ENCODE results near the gene LCAT. TPM values are rescaled to one million over a fixed set of nuclear protein-coding genes. Genes with fewer than 3 reads are reported as not detected.

LCAT gene
- total and polyA plus RNA-seq, 2 experiments from 2014 or later, result 13.7 to 18.9 TPM

GRCh38 chr16:67959536-67960329 is 15.8 kb upstream of the LCAT start:
- H3K79me2 ChIP-seq (replicated peaks; ENCODE audit: insufficient read depth), result peaks cover 12% of the 10 kb centered on the region
- ATAC-seq, result no peak
- H3K4me3 ChIP-seq, result no peak overlapping the region
- peaks cover 4% of the 10 kb centered on the region for H3K27me3 Mint-ChIP-seq (ENCODE audit: insufficient read depth, low read depth, poor library complexity)
- peaks cover 4% of the 10 kb centered on the region; the same call in 1 of the 2 replicates for H3K36me3 ChIP-seq (ENCODE audit: insufficient read depth)
- no peak for DNase-seq (ENCODE audit: low spot score)
- H3K9me3 Mint-ChIP-seq, result no peaks in the 10 kb centered on the region
- no peak overlapping the region; the same call in 1 of the 2 replicates for H3K27ac Mint-ChIP-seq
- no peak overlapping the region for H3K4me3 Mint-ChIP-seq
- no peak overlapping the region for H2AFZ ChIP-seq
- no peaks in the 10 kb centered on the region for H3K27me3 ChIP-seq (ENCODE audit: insufficient read depth)
- H3F3A ChIP-seq (replicated peaks; ENCODE audit: low read depth), result 0 out of 2 replicates have a peak, but pooled peaks cover 4% of the 10 kb centered on the region
- peaks cover 35% of the 10 kb centered on the region for H3K36me3 Mint-ChIP-seq (ENCODE audit: low read depth)
- no peak overlapping the region for H3K27ac ChIP-seq (ENCODE audit: low read depth)
- TF ChIP-seq, protein P1, sequence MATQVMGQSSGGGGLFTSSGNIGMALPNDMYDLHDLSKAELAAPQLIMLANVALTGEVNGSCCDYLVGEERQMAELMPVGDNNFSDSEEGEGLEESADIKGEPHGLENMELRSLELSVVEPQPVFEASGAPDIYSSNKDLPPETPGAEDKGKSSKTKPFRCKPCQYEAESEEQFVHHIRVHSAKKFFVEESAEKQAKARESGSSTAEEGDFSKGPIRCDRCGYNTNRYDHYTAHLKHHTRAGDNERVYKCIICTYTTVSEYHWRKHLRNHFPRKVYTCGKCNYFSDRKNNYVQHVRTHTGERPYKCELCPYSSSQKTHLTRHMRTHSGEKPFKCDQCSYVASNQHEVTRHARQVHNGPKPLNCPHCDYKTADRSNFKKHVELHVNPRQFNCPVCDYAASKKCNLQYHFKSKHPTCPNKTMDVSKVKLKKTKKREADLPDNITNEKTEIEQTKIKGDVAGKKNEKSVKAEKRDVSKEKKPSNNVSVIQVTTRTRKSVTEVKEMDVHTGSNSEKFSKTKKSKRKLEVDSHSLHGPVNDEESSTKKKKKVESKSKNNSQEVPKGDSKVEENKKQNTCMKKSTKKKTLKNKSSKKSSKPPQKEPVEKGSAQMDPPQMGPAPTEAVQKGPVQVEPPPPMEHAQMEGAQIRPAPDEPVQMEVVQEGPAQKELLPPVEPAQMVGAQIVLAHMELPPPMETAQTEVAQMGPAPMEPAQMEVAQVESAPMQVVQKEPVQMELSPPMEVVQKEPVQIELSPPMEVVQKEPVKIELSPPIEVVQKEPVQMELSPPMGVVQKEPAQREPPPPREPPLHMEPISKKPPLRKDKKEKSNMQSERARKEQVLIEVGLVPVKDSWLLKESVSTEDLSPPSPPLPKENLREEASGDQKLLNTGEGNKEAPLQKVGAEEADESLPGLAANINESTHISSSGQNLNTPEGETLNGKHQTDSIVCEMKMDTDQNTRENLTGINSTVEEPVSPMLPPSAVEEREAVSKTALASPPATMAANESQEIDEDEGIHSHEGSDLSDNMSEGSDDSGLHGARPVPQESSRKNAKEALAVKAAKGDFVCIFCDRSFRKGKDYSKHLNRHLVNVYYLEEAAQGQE (IDR thresholded peaks at IDR 0.05; ENCODE audit: unreplicated experiment), result no peak
- TF ChIP-seq JUNB (IDR thresholded peaks at IDR 0.05; ENCODE audit: unreplicated experiment) (no peak), STAT1 (IDR thresholded peaks at IDR 0.05; ENCODE audit: unreplicated experiment) (no peak), ZNF462 (CRISPR knock-in tag; IDR thresholded peaks at IDR 0.05) (no peak), POLR2AphosphoS5 (IDR thresholded peaks at IDR 0.05; ENCODE audit: low read depth) (no peak), EZH2phosphoT487 (IDR thresholded peaks at IDR 0.05; ENCODE audit: unreplicated experiment) (no peak), NANOG (IDR thresholded peaks at IDR 0.05; ENCODE audit: borderline replicate concordance) (no peak), ZNF114 (CRISPR knock-in tag; IDR thresholded peaks at IDR 0.05) (no peak)
- TF ChIP-seq, protein P2, sequence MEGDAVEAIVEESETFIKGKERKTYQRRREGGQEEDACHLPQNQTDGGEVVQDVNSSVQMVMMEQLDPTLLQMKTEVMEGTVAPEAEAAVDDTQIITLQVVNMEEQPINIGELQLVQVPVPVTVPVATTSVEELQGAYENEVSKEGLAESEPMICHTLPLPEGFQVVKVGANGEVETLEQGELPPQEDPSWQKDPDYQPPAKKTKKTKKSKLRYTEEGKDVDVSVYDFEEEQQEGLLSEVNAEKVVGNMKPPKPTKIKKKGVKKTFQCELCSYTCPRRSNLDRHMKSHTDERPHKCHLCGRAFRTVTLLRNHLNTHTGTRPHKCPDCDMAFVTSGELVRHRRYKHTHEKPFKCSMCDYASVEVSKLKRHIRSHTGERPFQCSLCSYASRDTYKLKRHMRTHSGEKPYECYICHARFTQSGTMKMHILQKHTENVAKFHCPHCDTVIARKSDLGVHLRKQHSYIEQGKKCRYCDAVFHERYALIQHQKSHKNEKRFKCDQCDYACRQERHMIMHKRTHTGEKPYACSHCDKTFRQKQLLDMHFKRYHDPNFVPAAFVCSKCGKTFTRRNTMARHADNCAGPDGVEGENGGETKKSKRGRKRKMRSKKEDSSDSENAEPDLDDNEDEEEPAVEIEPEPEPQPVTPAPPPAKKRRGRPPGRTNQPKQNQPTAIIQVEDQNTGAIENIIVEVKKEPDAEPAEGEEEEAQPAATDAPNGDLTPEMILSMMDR (conservative IDR thresholded peaks at IDR 0.05; ENCODE audit: low read depth in 2 of 2), result no peak
- TF ChIP-seq, protein P3, sequence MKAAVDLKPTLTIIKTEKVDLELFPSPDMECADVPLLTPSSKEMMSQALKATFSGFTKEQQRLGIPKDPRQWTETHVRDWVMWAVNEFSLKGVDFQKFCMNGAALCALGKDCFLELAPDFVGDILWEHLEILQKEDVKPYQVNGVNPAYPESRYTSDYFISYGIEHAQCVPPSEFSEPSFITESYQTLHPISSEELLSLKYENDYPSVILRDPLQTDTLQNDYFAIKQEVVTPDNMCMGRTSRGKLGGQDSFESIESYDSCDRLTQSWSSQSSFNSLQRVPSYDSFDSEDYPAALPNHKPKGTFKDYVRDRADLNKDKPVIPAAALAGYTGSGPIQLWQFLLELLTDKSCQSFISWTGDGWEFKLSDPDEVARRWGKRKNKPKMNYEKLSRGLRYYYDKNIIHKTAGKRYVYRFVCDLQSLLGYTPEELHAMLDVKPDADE (IDR thresholded peaks at IDR 0.05), result no peak
- no peaks in the 10 kb centered on the region for H3K9me2 ChIP-seq (ENCODE audit: insufficient read depth)
- H3K4me2 ChIP-seq, result no peak overlapping the region
- peaks cover 10% of the 10 kb centered on the region for H3K4me1 Mint-ChIP-seq
- peaks cover 21% of the 10 kb centered on the region for H4K20me1 ChIP-seq (replicated peaks; ENCODE audit: insufficient read depth)
- H3K4me1 ChIP-seq (ENCODE audit: insufficient read depth), result peaks cover 10% of the 10 kb centered on the region

Data from GM23338 (cell line).